ENCODE measurements around the gene SLC16A10. TPM values are rescaled to one million over a fixed set of nuclear protein-coding genes. Genes with fewer than 3 reads are reported as not detected.

Gene SLC16A10
- total RNA-seq, 1 experiment from 2014 or later, result 1.7 TPM

DNA sequence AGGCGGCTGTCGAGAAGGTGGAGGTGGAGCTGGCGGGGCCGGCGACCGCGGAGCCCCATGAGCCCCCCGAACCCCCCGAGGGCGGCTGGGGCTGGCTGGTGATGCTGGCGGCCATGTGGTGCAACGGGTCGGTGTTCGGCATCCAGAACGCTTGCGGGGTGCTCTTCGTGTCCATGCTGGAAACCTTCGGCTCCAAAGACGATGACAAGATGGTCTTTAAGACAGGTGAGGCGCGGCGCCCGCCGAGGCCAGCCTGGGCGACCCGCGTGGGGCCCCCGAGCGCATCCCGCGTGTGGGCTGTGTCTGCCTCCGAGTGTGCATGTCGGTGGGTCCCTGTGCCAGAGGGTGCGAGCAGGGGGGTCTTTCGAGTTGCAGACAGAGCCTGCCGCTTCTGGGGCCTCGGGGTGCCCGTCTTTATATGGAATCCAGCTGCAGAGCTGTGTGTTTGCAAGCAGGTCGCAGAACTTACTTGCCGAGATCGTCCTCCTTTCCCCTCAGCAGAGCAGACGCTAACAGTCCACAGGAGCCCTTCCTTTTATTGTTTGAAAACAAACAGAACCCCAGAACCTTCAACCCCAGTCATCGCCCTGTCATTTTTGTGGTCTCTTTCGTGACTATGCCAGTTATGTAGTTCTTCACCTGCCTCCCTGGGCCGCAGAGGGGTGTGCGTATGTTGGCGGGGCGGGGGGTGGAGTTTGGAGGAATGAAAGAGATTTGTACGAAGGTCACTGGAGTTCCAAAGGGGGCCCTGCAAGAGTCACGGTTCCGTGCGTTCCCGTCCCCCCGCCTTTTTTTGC, 766 bp downstream of the SLC16A10 start:
- Histone ChIP-seq H3K4me3 (peak overlapping the region; percentile 70), H3K4me2 (peak overlapping the region; percentile 93), H3K79me2 (ENCODE audit: low read depth) (no peaks in the 10 kb centered on the region), H3K27me3 (ENCODE audit: insufficient read depth, low read depth) (peaks cover 5% of the 10 kb centered on the region; the same call in 1 of the 2 replicates), H3K9me2 (ENCODE audit: insufficient read depth) (no peaks in the 10 kb centered on the region), H3K4me1 (replicated peaks; ENCODE audit: insufficient read depth) (peaks cover 6% of the 10 kb centered on the region; the same call in 1 of the 2 replicates), H3K36me3 (ENCODE audit: low read depth) (no peaks in the 10 kb centered on the region), H4K20me1 (ENCODE audit: insufficient read depth) (no peaks in the 10 kb centered on the region), H3F3A (ENCODE audit: insufficient read depth, low read depth) (no peaks in the 10 kb centered on the region), H3K27ac (no peak overlapping the region), H2AFZ (peak overlapping the region; percentile 80), H3K9me3 (ENCODE audit: insufficient read depth, low read depth) (no peaks in the 10 kb centered on the region)
- POLR2A ChIA-PET (ENCODE audit: unreplicated experiment), result interaction anchor here (0.7 kb wide), 1 partner anchor 12 kb away, joined by 8 read pairs; no protein-coding TSS in a partner anchor
- BruUV-seq (replicated peaks), result TSS peak; percentile 58
- TF ChIP-seq CTCF (conservative IDR thresholded peaks at IDR 0.05), result no peak
- peak; percentile 83; the same call in 1 of the 2 replicates for TF ChIP-seq EZH2 (IDR thresholded peaks at IDR 0.05; ENCODE audit: low read depth)
- CTCF ChIA-PET, result no interaction called here
- DNase-seq, result peak in 1 of 2 experiments; percentile 28
- intact Hi-C loops (cut with micrococcal nuclease; ENCODE audit: unreplicated experiment), result no loop called here

GRCh38 chr6:111088668-111089003, 1.3 kb downstream of the SLC16A10 start:
- CTCF ChIA-PET, result no interaction called here
- H3K27me3 ChIP-seq (ENCODE audit: insufficient read depth, low read depth), result peaks cover 5% of the 10 kb centered on the region; the same call in 1 of the 2 replicates
- H3F3A ChIP-seq (ENCODE audit: insufficient read depth, low read depth), result no peaks in the 10 kb centered on the region
- no TSS peak for BruUV-seq (replicated peaks)
- H3K4me3 ChIP-seq, result peak overlapping the region; percentile 70; the same call in 1 of the 2 replicates
- no peak for DNase-seq
- no peaks in the 10 kb centered on the region for H3K9me3 ChIP-seq (ENCODE audit: insufficient read depth, low read depth)
- H3K4me1 ChIP-seq (replicated peaks; ENCODE audit: insufficient read depth), result peaks cover 6% of the 10 kb centered on the region; the same call in 1 of the 2 replicates
- H3K79me2 ChIP-seq (ENCODE audit: low read depth), result no peaks in the 10 kb centered on the region
- peak overlapping the region; percentile 93 for H3K4me2 ChIP-seq
- H3K36me3 ChIP-seq (ENCODE audit: low read depth), result no peaks in the 10 kb centered on the region
- no peaks in the 10 kb centered on the region for H4K20me1 ChIP-seq (ENCODE audit: insufficient read depth)
- peak overlapping the region; percentile 80 for H2AFZ ChIP-seq
- TF ChIP-seq EZH2 (IDR thresholded peaks at IDR 0.05; ENCODE audit: low read depth), result no peak
- TF ChIP-seq CTCF (conservative IDR thresholded peaks at IDR 0.05), result no peak
- H3K27ac ChIP-seq, result no peak overlapping the region
- POLR2A ChIA-PET (ENCODE audit: unreplicated experiment), result no interaction called here
- H3K9me2 ChIP-seq (ENCODE audit: insufficient read depth), result no peaks in the 10 kb centered on the region
- intact Hi-C loops (cut with micrococcal nuclease; ENCODE audit: unreplicated experiment), result no loop called here

GRCh38 chr6:111090766-111091165, 3.5 kb downstream of the SLC16A10 start:
- Histone ChIP-seq H3K9me3 (ENCODE audit: insufficient read depth, low read depth) (no peaks in the 10 kb centered on the region), H3K4me3 (no peak overlapping the region), H3F3A (ENCODE audit: insufficient read depth, low read depth) (no peaks in the 10 kb centered on the region), H2AFZ (no peak overlapping the region), H3K9me2 (ENCODE audit: insufficient read depth) (no peaks in the 10 kb centered on the region), H3K36me3 (ENCODE audit: low read depth) (no peaks in the 10 kb centered on the region), H4K20me1 (ENCODE audit: insufficient read depth) (no peaks in the 10 kb centered on the region), H3K4me2 (no peak overlapping the region), H3K79me2 (ENCODE audit: low read depth) (no peaks in the 10 kb centered on the region), H3K27me3 (ENCODE audit: insufficient read depth, low read depth) (peaks cover 5% of the 10 kb centered on the region; the same call in 1 of the 2 replicates), H3K27ac (no peak overlapping the region), H3K4me1 (replicated peaks; ENCODE audit: insufficient read depth) (peaks cover 6% of the 10 kb centered on the region; the same call in 1 of the 2 replicates)
- no peak for DNase-seq
- POLR2A ChIA-PET (ENCODE audit: unreplicated experiment), result no interaction called here
- CTCF ChIA-PET, result no interaction called here
- no TSS peak for BruUV-seq (replicated peaks)
- intact Hi-C loops (cut with micrococcal nuclease; ENCODE audit: unreplicated experiment), result no loop called here
- TF ChIP-seq CTCF (conservative IDR thresholded peaks at IDR 0.05) (no peak), EZH2 (IDR thresholded peaks at IDR 0.05; ENCODE audit: low read depth) (no peak)

Measured in PC-9 (cell line).